SK-N-SH treated with all-trans-retinoic acid at 6 μM for 48 hours (cell line): ENCODE measurements around the gene HS6ST3.

Source experiments
- ATAC-seq: fragments of 200-7000 bp; cut with Tn5 transposase; 3 replicates; pipeline ENCODE4 v1.9.1; 2020; ENCODE audit warnings: mild to moderate bottlenecking, moderate library complexity
- ARNTL ChIP-seq: fragments of 450-650 bp; formaldehyde crosslinking; IDR thresholded peaks from 2 replicates; pipeline ENCODE4 v1.5.0; 2020; ENCODE audit warnings: low read depth, mild to moderate bottlenecking, moderate library complexity, borderline replicate concordance
- BACH2 ChIP-seq: fragments of 250-450 bp; sonication (Bioruptor Pico); IDR thresholded peaks from 2 replicates; pipeline ENCODE4 v1.9.0; 2021; ENCODE audit warnings: mild to moderate bottlenecking, borderline replicate concordance
- CSDC2 ChIP-seq: fragments of 250-450 bp; sonication (Bioruptor Pico); IDR thresholded peaks from 2 replicates; pipeline ENCODE4 v1.5.0; 2020; ENCODE audit warnings: mild to moderate bottlenecking, moderate library complexity
- ESRRG ChIP-seq: fragments of 250-450 bp; sonication (Bioruptor Pico); IDR thresholded peaks from 2 replicates; pipeline ENCODE4 v1.6.1; 2021; ENCODE audit warnings: mild to moderate bottlenecking
- GLIS3 ChIP-seq: fragments of 250-450 bp; sonication (Bioruptor Pico); IDR thresholded peaks from 2 replicates; pipeline ENCODE4 v1.5.0; 2020; ENCODE audit warnings: mild to moderate bottlenecking, moderate library complexity
- ISL1 ChIP-seq: fragments of 250-450 bp; sonication (Bioruptor Pico); IDR thresholded peaks from 2 replicates; pipeline ENCODE4 v2.1.2; 2022; ENCODE audit warnings: mild to moderate bottlenecking, moderate library complexity
- OSR1 ChIP-seq: fragments of 250-450 bp; sonication (Bioruptor Pico); IDR thresholded peaks from 2 replicates; pipeline ENCODE4 v1.8.0; 2022; ENCODE audit warnings: moderate library complexity, mild to moderate bottlenecking, inconsistent platforms
- PPARA ChIP-seq: fragments of 250-450 bp; sonication (Bioruptor Pico); IDR thresholded peaks from 2 replicates; pipeline ENCODE4 v1.5.0; 2020; ENCODE audit warnings: mild to moderate bottlenecking, borderline replicate concordance
- RARB ChIP-seq: fragments of 250-450 bp; sonication (Bioruptor Pico); IDR thresholded peaks from 2 replicates; pipeline ENCODE4 v1.8.0; 2021; ENCODE audit warnings: mild to moderate bottlenecking, moderate library complexity
- SNAI2 ChIP-seq: fragments of 250-450 bp; sonication (Bioruptor Pico); IDR thresholded peaks from 2 replicates; pipeline ENCODE4 v1.5.0; 2020; ENCODE audit warnings: mild to moderate bottlenecking, moderate library complexity
- TCF4 ChIP-seq: fragments of 250-450 bp; sonication (Bioruptor Pico); IDR thresholded peaks from 2 replicates; pipeline ENCODE4 v1.8.0; 2021; ENCODE audit warnings: mild to moderate bottlenecking, moderate library complexity, borderline replicate concordance
- TOX ChIP-seq: fragments of 250-450 bp; sonication (Bioruptor Pico); IDR thresholded peaks from 2 replicates; pipeline ENCODE4 v1.8.0; 2021; ENCODE audit warnings: mild to moderate bottlenecking, moderate library complexity, borderline replicate concordance
- ZC3H10 ChIP-seq: fragments of 250-450 bp; sonication (Bioruptor Pico); IDR thresholded peaks from 2 replicates; pipeline ENCODE4 v1.5.1; 2021; ENCODE audit warnings: mild to moderate bottlenecking, moderate library complexity
- ZFP3 ChIP-seq: fragments of 250-450 bp; sonication (Bioruptor Pico); IDR thresholded peaks from 2 replicates; pipeline ENCODE4 v1.5.0; 2020; ENCODE audit warnings: mild to moderate bottlenecking, moderate library complexity
- ZFP30 ChIP-seq: fragments of 450-650 bp; formaldehyde crosslinking; IDR thresholded peaks from 2 replicates; pipeline ENCODE4 v1.5.0; 2022; ENCODE audit warnings: mild to moderate bottlenecking, moderate library complexity
- ZNF565 ChIP-seq: fragments of 450-650 bp; formaldehyde crosslinking; conservative IDR thresholded peaks from 2 replicates; pipeline ENCODE4 v1.5.0; 2020; ENCODE audit warnings: low read depth, mild to moderate bottlenecking, moderate library complexity
- ZNF70 ChIP-seq: fragments of 450-650 bp; formaldehyde crosslinking; IDR thresholded peaks from 2 replicates; pipeline ENCODE4 v1.5.0; 2020; ENCODE audit warnings: mild to moderate bottlenecking, moderate library complexity
- ZNF8 ChIP-seq: fragments of 450-650 bp; formaldehyde crosslinking; IDR thresholded peaks from 2 replicates; pipeline ENCODE4 v1.5.0; 2020; ENCODE audit warnings: mild to moderate bottlenecking, moderate library complexity
- TF ChIP-seq, protein P1 (sequence below): fragments of 250-450 bp; sonication (Bioruptor Pico); IDR thresholded peaks from 2 replicates; pipeline ENCODE4 v1.5.1; 2021; ENCODE audit warnings: mild to moderate bottlenecking, moderate library complexity
- TF ChIP-seq, protein P2 (sequence below): fragments of 250-450 bp; sonication (Bioruptor Pico); IDR thresholded peaks from 2 replicates; pipeline ENCODE4 v1.5.0; 2020; ENCODE audit warnings: mild to moderate bottlenecking, moderate library complexity
- TF ChIP-seq, protein P3 (sequence below): fragments of 250-450 bp; sonication (Bioruptor Pico); IDR thresholded peaks from 2 replicates; pipeline ENCODE4 v1.8.0; 2020; ENCODE audit warnings: mild to moderate bottlenecking, moderate library complexity, borderline replicate concordance

The HS6ST3 gene

DNA sequence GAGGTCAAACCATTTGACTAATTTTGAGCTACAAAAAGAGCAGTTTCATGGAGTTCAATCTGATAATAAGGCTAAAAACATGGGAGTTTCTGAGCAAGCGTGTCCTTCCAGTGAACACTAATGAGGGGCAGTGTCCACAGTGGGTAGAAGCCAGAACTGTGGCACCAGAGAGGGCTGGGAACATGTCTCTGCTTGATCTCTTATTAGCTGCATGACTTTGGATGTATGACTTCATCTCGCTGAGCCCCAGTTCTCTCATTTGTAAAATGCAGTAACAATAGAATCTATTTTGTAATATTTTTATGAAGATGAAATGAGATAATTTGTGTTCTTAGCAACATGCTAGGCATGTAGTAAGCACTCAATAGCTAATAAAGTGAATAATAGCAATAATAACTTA, 69.8 kb downstream of the HS6ST3 start:
- TF ChIP-seq PPARA (no peak), ESRRG (no peak), ISL1 (CRISPR knock-in tag) (no peak), OSR1 (CRISPR knock-in tag) (no peak), GLIS3 (CRISPR knock-in tag) (no peak), BACH2 (CRISPR knock-in tag) (no peak), CSDC2 (CRISPR knock-in tag) (no peak), ZNF565 (CRISPR knock-in tag) (no peak), ZFP3 (CRISPR knock-in tag) (no peak), TOX (no peak), SNAI2 (CRISPR knock-in tag) (no peak), ZNF8 (no peak)
- TF ChIP-seq, protein P1, sequence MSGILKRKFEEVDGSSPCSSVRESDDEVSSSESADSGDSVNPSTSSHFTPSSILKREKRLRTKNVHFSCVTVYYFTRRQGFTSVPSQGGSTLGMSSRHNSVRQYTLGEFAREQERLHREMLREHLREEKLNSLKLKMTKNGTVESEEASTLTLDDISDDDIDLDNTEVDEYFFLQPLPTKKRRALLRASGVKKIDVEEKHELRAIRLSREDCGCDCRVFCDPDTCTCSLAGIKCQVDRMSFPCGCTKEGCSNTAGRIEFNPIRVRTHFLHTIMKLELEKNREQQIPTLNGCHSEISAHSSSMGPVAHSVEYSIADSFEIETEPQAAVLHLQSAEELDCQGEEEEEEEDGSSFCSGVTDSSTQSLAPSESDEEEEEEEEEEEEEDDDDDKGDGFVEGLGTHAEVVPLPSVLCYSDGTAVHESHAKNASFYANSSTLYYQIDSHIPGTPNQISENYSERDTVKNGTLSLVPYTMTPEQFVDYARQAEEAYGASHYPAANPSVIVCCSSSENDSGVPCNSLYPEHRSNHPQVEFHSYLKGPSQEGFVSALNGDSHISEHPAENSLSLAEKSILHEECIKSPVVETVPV (CRISPR knock-in tag): no peak
- TF ChIP-seq, protein P2, sequence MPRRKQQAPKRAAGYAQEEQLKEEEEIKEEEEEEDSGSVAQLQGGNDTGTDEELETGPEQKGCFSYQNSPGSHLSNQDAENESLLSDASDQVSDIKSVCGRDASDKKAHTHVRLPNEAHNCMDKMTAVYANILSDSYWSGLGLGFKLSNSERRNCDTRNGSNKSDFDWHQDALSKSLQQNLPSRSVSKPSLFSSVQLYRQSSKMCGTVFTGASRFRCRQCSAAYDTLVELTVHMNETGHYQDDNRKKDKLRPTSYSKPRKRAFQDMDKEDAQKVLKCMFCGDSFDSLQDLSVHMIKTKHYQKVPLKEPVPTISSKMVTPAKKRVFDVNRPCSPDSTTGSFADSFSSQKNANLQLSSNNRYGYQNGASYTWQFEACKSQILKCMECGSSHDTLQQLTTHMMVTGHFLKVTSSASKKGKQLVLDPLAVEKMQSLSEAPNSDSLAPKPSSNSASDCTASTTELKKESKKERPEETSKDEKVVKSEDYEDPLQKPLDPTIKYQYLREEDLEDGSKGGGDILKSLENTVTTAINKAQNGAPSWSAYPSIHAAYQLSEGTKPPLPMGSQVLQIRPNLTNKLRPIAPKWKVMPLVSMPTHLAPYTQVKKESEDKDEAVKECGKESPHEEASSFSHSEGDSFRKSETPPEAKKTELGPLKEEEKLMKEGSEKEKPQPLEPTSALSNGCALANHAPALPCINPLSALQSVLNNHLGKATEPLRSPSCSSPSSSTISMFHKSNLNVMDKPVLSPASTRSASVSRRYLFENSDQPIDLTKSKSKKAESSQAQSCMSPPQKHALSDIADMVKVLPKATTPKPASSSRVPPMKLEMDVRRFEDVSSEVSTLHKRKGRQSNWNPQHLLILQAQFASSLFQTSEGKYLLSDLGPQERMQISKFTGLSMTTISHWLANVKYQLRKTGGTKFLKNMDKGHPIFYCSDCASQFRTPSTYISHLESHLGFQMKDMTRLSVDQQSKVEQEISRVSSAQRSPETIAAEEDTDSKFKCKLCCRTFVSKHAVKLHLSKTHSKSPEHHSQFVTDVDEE (CRISPR knock-in tag): no peak
- no peak for ATAC-seq

- no peak for ATAC-seq
Observed at GRCh38 chr13:96161141-96161540, 71.2 kb downstream of the HS6ST3 start.

More at GRCh38 chr13:96161141-96161540, 71.2 kb downstream of the HS6ST3 start:
- TF ChIP-seq SNAI2 (CRISPR knock-in tag): no peak
- TF ChIP-seq RARB (CRISPR knock-in tag): no peak
- TF ChIP-seq ARNTL (CRISPR knock-in tag): no peak
- TF ChIP-seq TCF4 (CRISPR knock-in tag): no peak
- TF ChIP-seq, protein P2 (CRISPR knock-in tag): no peak
- TF ChIP-seq ZNF70 (CRISPR knock-in tag): no peak
- TF ChIP-seq ZFP3 (CRISPR knock-in tag): no peak
- TF ChIP-seq ESRRG: no peak
- no peak for TF ChIP-seq ZNF565 (CRISPR knock-in tag)
- TF ChIP-seq CSDC2 (CRISPR knock-in tag): no peak
- TF ChIP-seq ZFP30: no peak
- TF ChIP-seq ZNF8: no peak
- no peak for TF ChIP-seq TOX
- TF ChIP-seq ZC3H10: no peak
- TF ChIP-seq ISL1 (CRISPR knock-in tag): no peak
- TF ChIP-seq, protein P1 (CRISPR knock-in tag): no peak
- no peak for TF ChIP-seq PPARA
- TF ChIP-seq OSR1 (CRISPR knock-in tag): no peak
- TF ChIP-seq, protein P3, sequence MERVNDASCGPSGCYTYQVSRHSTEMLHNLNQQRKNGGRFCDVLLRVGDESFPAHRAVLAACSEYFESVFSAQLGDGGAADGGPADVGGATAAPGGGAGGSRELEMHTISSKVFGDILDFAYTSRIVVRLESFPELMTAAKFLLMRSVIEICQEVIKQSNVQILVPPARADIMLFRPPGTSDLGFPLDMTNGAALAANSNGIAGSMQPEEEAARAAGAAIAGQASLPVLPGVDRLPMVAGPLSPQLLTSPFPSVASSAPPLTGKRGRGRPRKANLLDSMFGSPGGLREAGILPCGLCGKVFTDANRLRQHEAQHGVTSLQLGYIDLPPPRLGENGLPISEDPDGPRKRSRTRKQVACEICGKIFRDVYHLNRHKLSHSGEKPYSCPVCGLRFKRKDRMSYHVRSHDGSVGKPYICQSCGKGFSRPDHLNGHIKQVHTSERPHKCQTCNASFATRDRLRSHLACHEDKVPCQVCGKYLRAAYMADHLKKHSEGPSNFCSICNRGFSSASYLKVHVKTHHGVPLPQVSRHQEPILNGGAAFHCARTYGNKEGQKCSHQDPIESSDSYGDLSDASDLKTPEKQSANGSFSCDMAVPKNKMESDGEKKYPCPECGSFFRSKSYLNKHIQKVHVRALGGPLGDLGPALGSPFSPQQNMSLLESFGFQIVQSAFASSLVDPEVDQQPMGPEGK (CRISPR knock-in tag): no peak
- TF ChIP-seq, all 23 proteins: peak for 0
